Suppressor macrophage treated with lipopolysaccharide for 1 hour (primary cell): Measurements from ENCODE around the gene GABBR2.

Experiments
- DNase-seq, 3 donors: peaks; one replicate each; pipeline ENCODE4 v3.0.0-alpha.2; 2020 to 2022

The GABBR2 gene

GRCh38 chr9:98427491-98427890 lies 281.2 kb downstream of the GABBR2 start:
- no peak for DNase-seq

GRCh38 chr9:98425079-98425478 lies 283.7 kb downstream of the GABBR2 start:
- no peak for DNase-seq

GRCh38 chr9:98419260-98419603 lies 289.5 kb downstream of the GABBR2 start:
- DNase-seq: no peak

- DNase-seq: no peak
Observed at GRCh38 chr9:98418578-98419259, 290.0 kb downstream of the GABBR2 start.

- DNase-seq: no peak
Observed at GRCh38 chr9:98416294-98417248, 292.2 kb downstream of the GABBR2 start.

GRCh38 chr9:98415782-98416181 lies 293.0 kb downstream of the GABBR2 start:
- no peak for DNase-seq

- no peak for DNase-seq
Observed at GRCh38 chr9:98413084-98413483, 295.7 kb downstream of the GABBR2 start.

- no peak for DNase-seq
Observed at GRCh38 chr9:98412101-98412842, 296.5 kb downstream of the GABBR2 start.

- DNase-seq: peak; percentile 73 to 77 (median 73)
Observed at GRCh38 chr9:98410185-98410697, 298.5 kb downstream of the GABBR2 start.

GRCh38 chr9:98409719-98410118 lies 299.0 kb downstream of the GABBR2 start:
- peak; percentile 24 to 60 (median 50) for DNase-seq

GRCh38 chr9:98406469-98406868 lies 302.3 kb downstream of the GABBR2 start:
- DNase-seq: no peak

- DNase-seq: no peak
Observed at GRCh38 chr9:98404237-98404636, 304.5 kb downstream of the GABBR2 start.

- no peak for DNase-seq
Observed at GRCh38 chr9:98403715-98404114, 305.0 kb downstream of the GABBR2 start.

GRCh38 chr9:98402019-98402840 lies 306.5 kb downstream of the GABBR2 start:
- no peak for DNase-seq

- DNase-seq: no peak
Observed at GRCh38 chr9:98401140-98402018, 307.4 kb downstream of the GABBR2 start.

GRCh38 chr9:98399950-98400683 lies 308.6 kb downstream of the GABBR2 start:
- DNase-seq: no peak

GRCh38 chr9:98396656-98397055 lies 312.1 kb downstream of the GABBR2 start:
- no peak for DNase-seq

GRCh38 chr9:98396236-98396635 lies 312.5 kb downstream of the GABBR2 start:
- no peak for DNase-seq

GRCh38 chr9:98391867-98392266 lies 316.9 kb downstream of the GABBR2 start:
- no peak for DNase-seq

- DNase-seq: no peak
Observed at GRCh38 chr9:98391406-98391805, 317.3 kb downstream of the GABBR2 start.
